Heart right ventricle (tissue), 16 donors: Measurements from ENCODE around the gene AMFR. TPM values are rescaled to one million over a fixed set of nuclear protein-coding genes. Genes with fewer than 3 reads are reported as not detected.

ENCODE experiments used
- ATAC-seq, 8 donors: fragments of 200-7000 bp; cut with Tn5 transposase; one replicate each; pipeline ENCODE4 v1.9.1; 2020; ENCODE audit warnings: mild to moderate bottlenecking in 8 of 8, moderate library complexity in 8 of 8, moderate number of reproducible peaks in 1 of 8
- DNase-seq, 2 donors: peaks; one replicate each; pipeline ENCODE4 v3.0.0-alpha.2; 2020
- H3K27ac ChIP-seq, 10 donors: fragments of 200-600 bp; sonication (generic) in 2 of 10; one replicate each; pipeline versions ENCODE4 v1.5.0 to v1.8.0; 2020 to 2022; ENCODE audit warnings: mild to moderate bottlenecking in 3 of 10
- H3K27me3 ChIP-seq, 7 donors: fragments of 200-600 bp; one replicate each; pipeline ENCODE4 v1.8.0; 2021 to 2022; ENCODE audit warnings: mild to moderate bottlenecking in 2 of 7
- H3K36me3 ChIP-seq, 9 donors: fragments of 200-600 bp; sonication (generic) in 1 of 9; one replicate each; pipeline versions ENCODE4 v1.5.0 to v1.8.0; 2020 to 2022; ENCODE audit warnings: mild to moderate bottlenecking in 2 of 9
- H3K4me1 ChIP-seq, 9 donors: fragments of 200-600 bp; sonication (generic) in 1 of 9; one replicate each; pipeline versions ENCODE4 v1.5.0 to v1.8.0; 2020 to 2022; ENCODE audit warnings: mild to moderate bottlenecking in 4 of 9
- H3K4me3 ChIP-seq, 10 donors: fragments of 200-600 bp; sonication (generic) in 2 of 10; one replicate each; pipeline versions ENCODE4 v1.5.0 to v1.8.0; 2020 to 2022; ENCODE audit warnings: mild to moderate bottlenecking in 7 of 10, moderate library complexity in 2 of 10
- H3K9me3 ChIP-seq, 11 donors: fragments of 200-600 bp in 10 of 11; sonication (generic) in 2 of 11; one replicate each; pipeline versions ENCODE4 v1.5.0 to v1.8.0; 2013 to 2022; ENCODE audit warnings: mild to moderate bottlenecking in 2 of 11, control low read depth in 1 of 11, moderate library complexity in 1 of 11
- WGBS, 2 donors: extraction: QIAGEN DNeasy Blood & Tissue Kit; methylation state at CpG; one replicate each; pipeline ENCODE4 v1.1.7; 2013; ENCODE audit warnings: inconsistent platforms in 1 of 2; 5-methylcytosine and 5-hydroxymethylcytosine counted together
- intact Hi-C, 10 donors: fragments of 100-400 bp; cut with DNase I; formaldehyde crosslinking; loops; one replicate each; pipeline versions ENCODE4 v1.11.1 to v1.14.2; 2022
- polyA plus RNA-seq, 2 donors: library from polyadenylated mRNA; stranded (reverse); fragments of 200-250 nt; gene quantifications; one replicate each; pipeline ENCODE4 v1.2.3, GENCODE V29; 2013
- total RNA-seq, 10 donors: library from RNA; stranded (reverse); fragmentation: NEBNext Ultra II Directional in 3 of 10; extraction: Animal tissue kit (Norgen Biotek cat#: 25700) in 3 of 10; gene quantifications; one replicate each; pipeline versions ENCODE4 v1.2.1 to v1.2.4, GENCODE V29; 2021 to 2023
- TF ChIP-seq, protein P1 (sequence below), 9 donors: fragments of 200-600 bp; sonication (generic) in 2 of 9; IDR thresholded peaks; one replicate each; pipeline versions ENCODE4 v1.5.0 to v1.8.0; 2021 to 2022; ENCODE audit warnings: antibody characterized with exemption in 9 of 9, mild to moderate bottlenecking in 5 of 9, moderate library complexity in 1 of 9
- donor health status: Arrhythmogenic right ventricular cardiomyopathy.
- donor health status: ischemic (EF 13 %, LVEDD 7.1; RV severe dilation, severe dysfunction).
- donor health status: healthy with polysubstance abuse.
- donor health status: DM: no; HTN: yes; CAD: no.
- donor health status: DM: no; HTN: no; CAD: no.
- donor health status: ischemic (EF 25% LVEDD 6.9; RV normal size, moderate dysfunction).
- donor health status: ischemic (EF 25% LVEDD 5.7; RV mildly dilated, moderate dysfunction).
- donor health status: healthy.
- donor health status: DM: yes; HTN: yes; CAD: no.
- donor health status: Ischemic cardiomyopathy.
- donor health status: ischemic (EF 35%, LVEDD 5.7; RV mildly dilated, moderate dysfunction).
- donor health status: nonischemic (EF 11% LVEDD 7.7; RV severe dilation, severe dysfunction).
- donor health status: DM: yes; HTN: yes; CAD: no.
- donor health status: PGD.
- donor health status: ischemic (EF 29% LVEDD 5.4; RV normal size, mild dysfunction).
- donor health status: nonischemic (EF 23%, LVEDD 6.1; RV moderate dilation, normal function).

The AMFR gene
- total and polyA plus RNA-seq, 12 donors, result 18.1 to 87.9 (median 65.9) TPM

DNA sequence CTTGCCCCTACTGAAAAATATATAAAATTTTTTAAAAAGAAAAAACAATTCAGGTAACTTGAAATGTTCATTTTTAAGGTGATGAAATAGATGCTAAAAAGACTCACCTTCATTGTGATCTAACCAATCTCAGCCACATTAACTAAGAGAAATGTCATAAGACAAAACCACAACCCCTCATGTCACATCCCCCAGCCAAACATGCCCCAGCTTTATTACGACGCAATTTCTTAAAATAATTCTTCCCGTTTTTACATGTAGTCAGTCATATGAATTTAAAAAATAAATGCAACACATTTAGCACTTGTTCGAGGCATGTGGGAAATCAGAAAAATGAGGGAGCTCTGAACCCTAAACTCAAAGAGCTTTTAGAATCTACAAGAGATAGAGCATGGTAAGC, 9.5 kb downstream of the AMFR start:
- intact Hi-C loops, result no loop called here
- TF ChIP-seq, protein P1, sequence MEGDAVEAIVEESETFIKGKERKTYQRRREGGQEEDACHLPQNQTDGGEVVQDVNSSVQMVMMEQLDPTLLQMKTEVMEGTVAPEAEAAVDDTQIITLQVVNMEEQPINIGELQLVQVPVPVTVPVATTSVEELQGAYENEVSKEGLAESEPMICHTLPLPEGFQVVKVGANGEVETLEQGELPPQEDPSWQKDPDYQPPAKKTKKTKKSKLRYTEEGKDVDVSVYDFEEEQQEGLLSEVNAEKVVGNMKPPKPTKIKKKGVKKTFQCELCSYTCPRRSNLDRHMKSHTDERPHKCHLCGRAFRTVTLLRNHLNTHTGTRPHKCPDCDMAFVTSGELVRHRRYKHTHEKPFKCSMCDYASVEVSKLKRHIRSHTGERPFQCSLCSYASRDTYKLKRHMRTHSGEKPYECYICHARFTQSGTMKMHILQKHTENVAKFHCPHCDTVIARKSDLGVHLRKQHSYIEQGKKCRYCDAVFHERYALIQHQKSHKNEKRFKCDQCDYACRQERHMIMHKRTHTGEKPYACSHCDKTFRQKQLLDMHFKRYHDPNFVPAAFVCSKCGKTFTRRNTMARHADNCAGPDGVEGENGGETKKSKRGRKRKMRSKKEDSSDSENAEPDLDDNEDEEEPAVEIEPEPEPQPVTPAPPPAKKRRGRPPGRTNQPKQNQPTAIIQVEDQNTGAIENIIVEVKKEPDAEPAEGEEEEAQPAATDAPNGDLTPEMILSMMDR (IDR thresholded peaks at IDR 0.05), result no peak

DNA sequence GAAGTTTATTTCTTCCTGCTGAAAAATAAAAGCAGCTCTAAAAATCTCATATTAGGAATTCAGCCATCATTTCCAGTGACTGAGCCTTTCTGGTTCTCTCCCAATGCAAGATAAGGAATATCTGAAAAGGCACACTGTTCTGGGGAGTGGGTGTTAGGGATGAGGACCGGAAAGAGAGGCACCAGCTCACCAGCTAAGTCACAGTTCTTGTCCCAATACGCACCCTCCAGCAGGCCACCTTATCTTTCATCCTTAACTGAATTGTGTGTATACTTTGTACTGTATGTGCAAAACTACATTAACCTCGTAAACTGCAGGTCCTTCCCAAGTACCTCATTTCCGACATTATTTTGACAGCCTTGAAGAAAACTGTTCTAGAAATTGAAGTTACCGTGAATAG, 11.0 kb downstream of the AMFR start:
- no peak overlapping the region for H3K4me3 ChIP-seq
- no peak for ATAC-seq
- H3K9me3 ChIP-seq, result no peaks in the 10 kb centered on the region
- 69 to 77% methylated on average over 5 of the region's 5 CpGs for WGBS, 2 donors
- H3K27ac ChIP-seq, result no peak overlapping the region
- H3K4me1 ChIP-seq, result peaks cover 0 to 31% (median 8%) of the 10 kb centered on the region in 9 donors
- H3K27me3 ChIP-seq, result no peaks in the 10 kb centered on the region
- H3K36me3 ChIP-seq, result peaks cover 0 to 49% (median 6%) of the 10 kb centered on the region in 9 donors
- no peak for DNase-seq
- TF ChIP-seq, protein P1 (IDR thresholded peaks at IDR 0.05), result no peak
- intact Hi-C loops, result no loop called here

More for the DNA sequence above, 9.5 kb downstream of the AMFR start:
- peaks cover 0 to 34% (median 0%) of the 10 kb centered on the region in 9 donors for H3K36me3 ChIP-seq
- WGBS, 2 donors, result 87 to 88% methylated on average over 4 of the region's 4 CpGs
- no peaks in the 10 kb centered on the region for H3K9me3 ChIP-seq
- DNase-seq, result no peak
- ATAC-seq, result no peak
- no peaks in the 10 kb centered on the region for H3K27me3 ChIP-seq
- peaks cover 0 to 43% (median 16%) of the 10 kb centered on the region in 9 donors for H3K4me1 ChIP-seq
- H3K27ac ChIP-seq, result no peak overlapping the region
- H3K4me3 ChIP-seq, result no peak overlapping the region

DNA sequence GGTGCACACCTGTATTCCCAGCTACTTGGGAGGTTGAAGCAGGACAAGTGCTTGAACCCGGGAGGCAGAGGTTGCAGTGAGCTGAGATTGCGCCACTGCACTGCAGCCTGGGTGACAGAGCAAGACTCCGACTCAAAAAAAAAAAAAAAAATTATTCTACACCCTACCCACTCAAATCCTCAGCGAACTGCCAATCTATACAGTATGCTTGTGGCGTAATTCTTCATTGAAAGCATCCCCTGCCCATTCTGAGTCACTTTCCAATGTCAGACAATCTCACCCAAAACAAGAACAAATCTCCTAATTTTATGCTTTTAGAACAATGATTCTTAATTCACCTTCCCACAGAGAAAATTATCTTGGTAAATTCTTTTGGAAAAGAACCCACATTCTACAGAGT, 12.0 kb downstream of the AMFR start:
- Histone ChIP-seq H3K27me3 (no peaks in the 10 kb centered on the region), H3K4me1 (peaks cover 0 to 29% (median 8%) of the 10 kb centered on the region in 9 donors), H3K36me3 (peaks cover 0 to 59% (median 16%) of the 10 kb centered on the region in 9 donors), H3K9me3 (no peaks in the 10 kb centered on the region), H3K27ac (no peak overlapping the region), H3K4me3 (no peak overlapping the region)
- DNase-seq (no peak), ATAC-seq (no peak)
- WGBS, 2 donors, result 79 to 89% methylated on average over 5 of the region's 5 CpGs
- TF ChIP-seq, protein P1 (IDR thresholded peaks at IDR 0.05), result no peak
- intact Hi-C loops, result no loop called here

DNA sequence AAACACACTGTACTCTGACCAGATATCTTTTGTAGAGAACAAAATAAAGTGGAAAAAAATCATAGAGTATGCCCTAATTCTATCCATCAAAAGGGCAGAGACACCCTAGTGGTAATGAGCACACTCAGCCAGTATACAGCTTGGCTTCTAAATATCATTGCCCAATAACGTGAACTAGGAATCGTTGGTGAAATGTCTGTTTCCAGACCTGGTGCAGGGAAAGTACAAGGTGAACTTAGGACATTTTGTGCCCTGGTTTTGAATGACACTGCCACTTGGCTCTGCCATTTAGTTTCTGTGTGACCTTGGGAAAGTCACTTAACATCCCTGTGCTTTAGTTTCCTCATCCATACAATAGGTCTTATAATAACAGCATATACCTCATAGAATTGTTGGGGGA, 13.7 kb downstream of the AMFR start:
- Histone ChIP-seq H3K4me3 (no peak overlapping the region), H3K36me3 (peaks cover 0 to 77% (median 30%) of the 10 kb centered on the region in 9 donors), H3K9me3 (no peaks in the 10 kb centered on the region), H3K27ac (no peak overlapping the region), H3K27me3 (no peaks in the 10 kb centered on the region), H3K4me1 (peaks cover 0 to 28% (median 8%) of the 10 kb centered on the region in 9 donors)
- no peak for ATAC-seq
- no peak for DNase-seq
- intact Hi-C loops, result no loop called here
- TF ChIP-seq, protein P1 (IDR thresholded peaks at IDR 0.05), result no peak
- 93 to 96% methylated on average over 2 of the region's 2 CpGs for WGBS, 2 donors
